SU-DHL-6 (cell line): ENCODE measurements around the gene KATNB1.

Experiments
- H2AFZ ChIP-seq: fragments of 200-600 bp; sonication (generic); 2 replicates; pipeline ENCODE4 v1.6.1; 2014; ENCODE audit warnings: low read depth, mild to moderate bottlenecking, moderate library complexity, mixed read lengths, antibody characterized with exemption, low read length; ENCODE audit not compliant: severe bottlenecking
- H3F3A ChIP-seq: fragments of 200-600 bp; shearing (Covaris generic); 2 replicates; pipeline ENCODE4 v1.6.0; 2016; ENCODE audit warnings: antibody characterized with exemption, mild to moderate bottlenecking; ENCODE audit not compliant: insufficient read depth
- H3K27ac ChIP-seq: fragments of 200-600 bp; sonication (generic); 2 replicates; pipeline ENCODE4 v1.5.1; 2016; ENCODE audit warnings: low read depth, mild to moderate bottlenecking, low read length, moderate library complexity, mixed read lengths
- H3K27me3 ChIP-seq: fragments of 200-600 bp; sonication (generic), shearing (Covaris generic); 2 replicates; pipeline ENCODE4 v1.6.0; 2014; ENCODE audit warnings: mild to moderate bottlenecking, low read length
- H3K36me3 ChIP-seq: fragments of 200-600 bp; sonication (generic); 2 replicates; pipeline ENCODE4 v1.6.1; 2014; ENCODE audit warnings: mild to moderate bottlenecking, low read length, mixed read lengths
- H3K4me2 ChIP-seq: fragments of 300-600, 200-600 bp; shearing (Covaris generic), sonication (generic); 2 replicates; pipeline ENCODE4 v1.6.0; 2014; ENCODE audit warnings: low read length, low read depth, mild to moderate bottlenecking; ENCODE audit not compliant: poor library complexity, severe bottlenecking
- H3K4me3 ChIP-seq: fragments of 200-600 bp; sonication (generic); 2 replicates; pipeline ENCODE4 v1.5.1; 2014; ENCODE audit warnings: antibody characterized with exemption, low read length, mild to moderate bottlenecking, mixed read lengths; ENCODE audit not compliant: insufficient read depth, poor library complexity, severe bottlenecking
- H3K79me2 ChIP-seq: fragments of 200-600 bp; sonication (generic); 2 replicates; pipeline ENCODE4 v1.6.1; 2014; ENCODE audit warnings: mild to moderate bottlenecking, low read length, moderate library complexity; ENCODE audit not compliant: insufficient read depth
- H3K9ac ChIP-seq: fragments of 200-600 bp; sonication (generic); 2 replicates; pipeline ENCODE4 v1.7.0; 2014; ENCODE audit warnings: mild to moderate bottlenecking, low read length
- H3K9me2 ChIP-seq: fragments of 200-600 bp; sonication (generic); replicated peaks from 2 replicates; pipeline ENCODE4 v1.6.1; 2014; ENCODE audit warnings: low read length; ENCODE audit not compliant: insufficient read depth
- H3K9me3 ChIP-seq: fragments of 200-600 bp; sonication (generic); 2 replicates; pipeline ENCODE4 v1.6.1; 2014; ENCODE audit warnings: low read length, mixed read lengths; ENCODE audit not compliant: insufficient read depth
- H4K20me1 ChIP-seq: fragments of 200-600 bp; sonication (generic); 2 replicates; pipeline ENCODE4 v1.6.1; 2014; ENCODE audit warnings: low read depth, mild to moderate bottlenecking, antibody characterized with exemption, low read length, moderate library complexity, mixed read lengths
- EZH2phosphoT487 ChIP-seq: fragments of 200-600 bp; sonication (generic), shearing (Covaris generic); conservative IDR thresholded peaks from 2 replicates; pipeline ENCODE4 v1.6.1; 2018; ENCODE audit warnings: mild to moderate bottlenecking, antibody characterized with exemption, low read length, moderate library complexity, mixed read lengths
- TF ChIP-seq, protein P1 (sequence below): fragments of 200-600 bp; sonication (generic); IDR thresholded peaks from one replicate; pipeline ENCODE4 v1.5.1; 2017; ENCODE audit warnings: antibody characterized with exemption, mild to moderate bottlenecking, low read length, moderate library complexity; ENCODE audit not compliant: insufficient read depth, poor library complexity, severe bottlenecking

KATNB1 gene

DNA sequence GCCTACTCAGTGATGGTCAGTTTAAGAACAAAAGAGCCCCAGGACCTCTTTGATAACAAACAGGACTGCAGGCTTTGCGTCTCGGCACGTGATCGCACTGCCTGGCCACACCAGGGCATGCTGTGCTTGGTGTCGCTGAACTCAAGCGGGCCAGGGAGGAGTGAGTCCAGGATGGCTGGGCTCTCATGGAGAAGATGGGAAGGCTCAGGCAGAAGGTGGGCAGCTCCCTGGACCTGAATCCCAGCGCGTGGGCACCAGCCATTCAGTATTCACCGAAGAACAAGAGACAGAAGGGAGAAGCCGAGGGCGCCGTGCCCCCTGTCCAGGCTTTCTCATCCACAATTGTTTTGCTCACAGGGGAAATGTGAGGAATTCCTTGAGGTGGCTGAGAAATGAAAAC is 11.9 kb downstream of the KATNB1 start:
- H3K9ac ChIP-seq: no peak overlapping the region
- H3K36me3 ChIP-seq: no peaks in the 10 kb centered on the region
- no peaks in the 10 kb centered on the region for H3K9me3 ChIP-seq
- no peaks in the 10 kb centered on the region for H3K9me2 ChIP-seq
- no peaks in the 10 kb centered on the region for H4K20me1 ChIP-seq
- H2AFZ ChIP-seq: no peak overlapping the region
- no peaks in the 10 kb centered on the region for H3K27me3 ChIP-seq
- no peaks in the 10 kb centered on the region for H3F3A ChIP-seq
- H3K4me3 ChIP-seq: no peak overlapping the region
- H3K4me2 ChIP-seq: no peak overlapping the region
- H3K79me2 ChIP-seq: no peaks in the 10 kb centered on the region
- TF ChIP-seq EZH2phosphoT487: no peak
- no peak overlapping the region for H3K27ac ChIP-seq

- no peaks in the 10 kb centered on the region for H3K9me3 ChIP-seq
- H3K9me2 ChIP-seq: no peaks in the 10 kb centered on the region
- no peak overlapping the region for H3K9ac ChIP-seq
- H3K27me3 ChIP-seq: no peaks in the 10 kb centered on the region
- no peak overlapping the region for H3K4me2 ChIP-seq
- H3K4me3 ChIP-seq: no peak overlapping the region
- TF ChIP-seq, protein P1, sequence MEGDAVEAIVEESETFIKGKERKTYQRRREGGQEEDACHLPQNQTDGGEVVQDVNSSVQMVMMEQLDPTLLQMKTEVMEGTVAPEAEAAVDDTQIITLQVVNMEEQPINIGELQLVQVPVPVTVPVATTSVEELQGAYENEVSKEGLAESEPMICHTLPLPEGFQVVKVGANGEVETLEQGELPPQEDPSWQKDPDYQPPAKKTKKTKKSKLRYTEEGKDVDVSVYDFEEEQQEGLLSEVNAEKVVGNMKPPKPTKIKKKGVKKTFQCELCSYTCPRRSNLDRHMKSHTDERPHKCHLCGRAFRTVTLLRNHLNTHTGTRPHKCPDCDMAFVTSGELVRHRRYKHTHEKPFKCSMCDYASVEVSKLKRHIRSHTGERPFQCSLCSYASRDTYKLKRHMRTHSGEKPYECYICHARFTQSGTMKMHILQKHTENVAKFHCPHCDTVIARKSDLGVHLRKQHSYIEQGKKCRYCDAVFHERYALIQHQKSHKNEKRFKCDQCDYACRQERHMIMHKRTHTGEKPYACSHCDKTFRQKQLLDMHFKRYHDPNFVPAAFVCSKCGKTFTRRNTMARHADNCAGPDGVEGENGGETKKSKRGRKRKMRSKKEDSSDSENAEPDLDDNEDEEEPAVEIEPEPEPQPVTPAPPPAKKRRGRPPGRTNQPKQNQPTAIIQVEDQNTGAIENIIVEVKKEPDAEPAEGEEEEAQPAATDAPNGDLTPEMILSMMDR: no peak
- TF ChIP-seq EZH2phosphoT487: no peak
- no peak overlapping the region for H3K27ac ChIP-seq
- H3K36me3 ChIP-seq: no peaks in the 10 kb centered on the region
- no peaks in the 10 kb centered on the region for H3K79me2 ChIP-seq
- no peak overlapping the region for H2AFZ ChIP-seq
- H3F3A ChIP-seq: no peaks in the 10 kb centered on the region
- H4K20me1 ChIP-seq: no peaks in the 10 kb centered on the region
These were observed 12.4 kb downstream of the KATNB1 start for GRCh38 chr16:57747996-57748395.

GRCh38 chr16:57748596-57748995 is 13.0 kb downstream of the KATNB1 start:
- H4K20me1 ChIP-seq: no peaks in the 10 kb centered on the region
- no peak overlapping the region for H3K4me2 ChIP-seq
- no peak overlapping the region for H3K9ac ChIP-seq
- H3K27ac ChIP-seq: no peak overlapping the region
- H3K36me3 ChIP-seq: no peaks in the 10 kb centered on the region
- no peaks in the 10 kb centered on the region for H3F3A ChIP-seq
- TF ChIP-seq, protein P1: no peak
- TF ChIP-seq EZH2phosphoT487: no peak
- H3K4me3 ChIP-seq: no peak overlapping the region
- no peaks in the 10 kb centered on the region for H3K9me2 ChIP-seq
- no peaks in the 10 kb centered on the region for H3K79me2 ChIP-seq
- no peak overlapping the region for H2AFZ ChIP-seq
- H3K27me3 ChIP-seq: no peaks in the 10 kb centered on the region
- no peaks in the 10 kb centered on the region for H3K9me3 ChIP-seq

GRCh38 chr16:57749101-57749692 is 13.6 kb downstream of the KATNB1 start:
- Histone ChIP-seq H2AFZ (no peak overlapping the region), H3K4me2 (no peak overlapping the region), H3K27me3 (no peaks in the 10 kb centered on the region), H3K9me3 (no peaks in the 10 kb centered on the region), H3K79me2 (no peaks in the 10 kb centered on the region), H3K9ac (no peak overlapping the region), H4K20me1 (no peaks in the 10 kb centered on the region), H3K36me3 (no peaks in the 10 kb centered on the region), H3K9me2 (no peaks in the 10 kb centered on the region), H3K27ac (no peak overlapping the region), H3K4me3 (no peak overlapping the region), H3F3A (no peaks in the 10 kb centered on the region)
- TF ChIP-seq EZH2phosphoT487: no peak
- TF ChIP-seq, protein P1: no peak
